ENCODE data around the gene GBP6.

Gene GBP6

GRCh38 chr1:89350298-89350697, 13.6 kb upstream of the GBP6 start:
- Histone ChIP-seq H3K27ac (no peak overlapping the region), H3K36me3 (ENCODE audit: insufficient read depth) (no peaks in the 10 kb centered on the region), H3K4me1 (ENCODE audit: low read depth, poor library complexity, severe bottlenecking) (no peaks in the 10 kb centered on the region), H4K20me1 (ENCODE audit: insufficient read depth) (no peaks in the 10 kb centered on the region), H2AFZ (ENCODE audit: low read depth) (no peak overlapping the region), H3K4me3 (IDR thresholded peaks at IDR 0.05; ENCODE audit: insufficient read depth, low read depth, low read length) (no peak overlapping the region), H3K9ac (no peak overlapping the region), H3K79me2 (ENCODE audit: insufficient read depth, low read depth) (no peaks in the 10 kb centered on the region), H3K4me2 (no peak overlapping the region), H3K27me3 (ENCODE audit: insufficient read depth, low read depth) (no peaks in the 10 kb centered on the region)
- TF ChIP-seq, protein P1, sequence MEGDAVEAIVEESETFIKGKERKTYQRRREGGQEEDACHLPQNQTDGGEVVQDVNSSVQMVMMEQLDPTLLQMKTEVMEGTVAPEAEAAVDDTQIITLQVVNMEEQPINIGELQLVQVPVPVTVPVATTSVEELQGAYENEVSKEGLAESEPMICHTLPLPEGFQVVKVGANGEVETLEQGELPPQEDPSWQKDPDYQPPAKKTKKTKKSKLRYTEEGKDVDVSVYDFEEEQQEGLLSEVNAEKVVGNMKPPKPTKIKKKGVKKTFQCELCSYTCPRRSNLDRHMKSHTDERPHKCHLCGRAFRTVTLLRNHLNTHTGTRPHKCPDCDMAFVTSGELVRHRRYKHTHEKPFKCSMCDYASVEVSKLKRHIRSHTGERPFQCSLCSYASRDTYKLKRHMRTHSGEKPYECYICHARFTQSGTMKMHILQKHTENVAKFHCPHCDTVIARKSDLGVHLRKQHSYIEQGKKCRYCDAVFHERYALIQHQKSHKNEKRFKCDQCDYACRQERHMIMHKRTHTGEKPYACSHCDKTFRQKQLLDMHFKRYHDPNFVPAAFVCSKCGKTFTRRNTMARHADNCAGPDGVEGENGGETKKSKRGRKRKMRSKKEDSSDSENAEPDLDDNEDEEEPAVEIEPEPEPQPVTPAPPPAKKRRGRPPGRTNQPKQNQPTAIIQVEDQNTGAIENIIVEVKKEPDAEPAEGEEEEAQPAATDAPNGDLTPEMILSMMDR (conservative IDR thresholded peaks at IDR 0.05; ENCODE audit: low read depth, low read length), result no peak

GRCh38 chr1:89351597-89352311, 12.1 kb upstream of the GBP6 start:
- H3K4me1 ChIP-seq (ENCODE audit: low read depth, poor library complexity, severe bottlenecking), result no peaks in the 10 kb centered on the region
- H3K27me3 ChIP-seq (ENCODE audit: insufficient read depth, low read depth), result no peaks in the 10 kb centered on the region
- no peaks in the 10 kb centered on the region for H3K79me2 ChIP-seq (ENCODE audit: insufficient read depth, low read depth)
- no peaks in the 10 kb centered on the region for H4K20me1 ChIP-seq (ENCODE audit: insufficient read depth)
- TF ChIP-seq, protein P1 (conservative IDR thresholded peaks at IDR 0.05; ENCODE audit: low read depth, low read length), result no peak
- H3K4me2 ChIP-seq, result no peak overlapping the region
- no peak overlapping the region for H3K4me3 ChIP-seq (IDR thresholded peaks at IDR 0.05; ENCODE audit: insufficient read depth, low read depth, low read length)
- H2AFZ ChIP-seq (ENCODE audit: low read depth), result no peak overlapping the region
- no peaks in the 10 kb centered on the region for H3K36me3 ChIP-seq (ENCODE audit: insufficient read depth)
- H3K27ac ChIP-seq, result no peak overlapping the region
- no peak overlapping the region for H3K9ac ChIP-seq

GRCh38 chr1:89352421-89352820, 11.4 kb upstream of the GBP6 start:
- TF ChIP-seq, protein P1 (conservative IDR thresholded peaks at IDR 0.05; ENCODE audit: low read depth, low read length), result no peak
- H3K27me3 ChIP-seq (ENCODE audit: insufficient read depth, low read depth), result no peaks in the 10 kb centered on the region
- H3K9ac ChIP-seq, result no peak overlapping the region
- H3K4me2 ChIP-seq, result no peak overlapping the region
- H4K20me1 ChIP-seq (ENCODE audit: insufficient read depth), result no peaks in the 10 kb centered on the region
- H3K27ac ChIP-seq, result no peak overlapping the region
- H2AFZ ChIP-seq (ENCODE audit: low read depth), result no peak overlapping the region
- H3K79me2 ChIP-seq (ENCODE audit: insufficient read depth, low read depth), result no peaks in the 10 kb centered on the region
- H3K4me1 ChIP-seq (ENCODE audit: low read depth, poor library complexity, severe bottlenecking), result no peaks in the 10 kb centered on the region
- no peaks in the 10 kb centered on the region for H3K36me3 ChIP-seq (ENCODE audit: insufficient read depth)
- H3K4me3 ChIP-seq (IDR thresholded peaks at IDR 0.05; ENCODE audit: insufficient read depth, low read depth, low read length), result no peak overlapping the region

DNA sequence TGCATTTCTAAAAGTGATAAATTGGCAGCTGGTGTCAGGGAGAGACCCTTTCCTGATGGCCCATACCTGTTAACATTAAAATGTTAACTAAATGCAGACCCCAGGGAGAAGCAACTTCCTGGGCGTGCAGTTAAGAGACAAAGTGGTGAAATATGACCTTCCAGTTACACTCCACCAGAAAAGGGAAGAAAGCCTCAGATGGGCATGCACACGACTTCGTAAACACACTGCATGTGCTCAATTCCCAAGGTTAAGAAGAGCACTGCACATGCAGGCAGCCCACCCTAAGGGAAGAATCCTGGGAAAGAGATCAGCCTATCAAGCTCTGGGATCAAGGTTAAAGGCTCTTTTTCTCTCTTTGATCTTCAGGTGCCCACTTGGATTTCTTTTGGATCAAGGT, 9.7 kb upstream of the GBP6 start:
- Histone ChIP-seq H3K4me3 (IDR thresholded peaks at IDR 0.05; ENCODE audit: insufficient read depth, low read depth, low read length) (no peak overlapping the region), H3K4me2 (no peak overlapping the region)

More for the DNA sequence above, 9.7 kb upstream of the GBP6 start:
- H3K27me3 ChIP-seq (ENCODE audit: insufficient read depth, low read depth), result no peaks in the 10 kb centered on the region
- H3K9ac ChIP-seq, result no peak overlapping the region
- H4K20me1 ChIP-seq (ENCODE audit: insufficient read depth), result no peaks in the 10 kb centered on the region
- H3K36me3 ChIP-seq (ENCODE audit: insufficient read depth), result no peaks in the 10 kb centered on the region
- TF ChIP-seq, protein P1 (conservative IDR thresholded peaks at IDR 0.05; ENCODE audit: low read depth, low read length), result no peak
- no peak overlapping the region for H3K27ac ChIP-seq
- H2AFZ ChIP-seq (ENCODE audit: low read depth), result no peak overlapping the region
- no peaks in the 10 kb centered on the region for H3K4me1 ChIP-seq (ENCODE audit: low read depth, poor library complexity, severe bottlenecking)
- H3K79me2 ChIP-seq (ENCODE audit: insufficient read depth, low read depth), result no peaks in the 10 kb centered on the region
